Measurements from ENCODE around the gene CYFIP2.

Gene CYFIP2

DNA sequence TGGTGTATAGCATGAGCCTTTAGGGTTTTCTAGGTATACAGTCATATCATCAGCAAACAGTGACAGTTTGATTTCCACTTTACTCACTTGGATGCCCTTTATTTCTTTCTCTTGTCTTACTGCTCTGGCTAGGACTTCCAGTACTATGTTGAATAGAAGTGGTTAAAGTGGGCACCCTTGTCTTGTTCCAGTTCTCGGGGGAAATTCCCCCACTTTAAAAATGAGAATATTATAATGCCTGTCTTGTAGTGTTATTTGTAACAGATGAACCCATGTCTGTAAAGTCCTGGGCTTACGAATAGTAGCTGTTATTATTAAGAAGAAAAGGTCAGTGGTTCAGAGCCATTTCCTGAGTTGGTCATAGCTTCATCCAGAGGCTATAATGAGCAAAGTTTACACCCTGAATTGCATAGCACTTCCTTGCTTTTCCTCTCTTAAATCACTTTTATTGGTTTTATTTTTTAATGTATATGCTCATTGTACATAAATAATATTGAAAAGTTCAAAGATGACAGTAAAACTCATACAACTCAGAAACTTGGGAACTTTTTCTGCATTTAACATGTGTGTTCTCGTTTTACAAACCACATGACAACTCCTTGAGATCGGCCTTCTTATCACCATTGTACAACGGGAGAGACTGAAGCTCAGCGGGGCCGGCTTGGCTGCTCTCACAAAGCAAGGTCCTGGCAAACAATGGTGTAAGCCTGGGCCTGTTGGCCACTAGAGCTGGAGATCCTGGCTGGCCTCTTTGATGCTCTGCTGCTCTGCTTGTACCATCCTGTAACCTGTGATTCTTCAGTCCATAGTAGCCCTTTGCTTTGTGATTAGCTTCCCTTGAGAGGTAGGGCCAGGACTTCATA lies 85.2 kb downstream of the CYFIP2 start:
- TF ChIP-seq, protein P1, sequence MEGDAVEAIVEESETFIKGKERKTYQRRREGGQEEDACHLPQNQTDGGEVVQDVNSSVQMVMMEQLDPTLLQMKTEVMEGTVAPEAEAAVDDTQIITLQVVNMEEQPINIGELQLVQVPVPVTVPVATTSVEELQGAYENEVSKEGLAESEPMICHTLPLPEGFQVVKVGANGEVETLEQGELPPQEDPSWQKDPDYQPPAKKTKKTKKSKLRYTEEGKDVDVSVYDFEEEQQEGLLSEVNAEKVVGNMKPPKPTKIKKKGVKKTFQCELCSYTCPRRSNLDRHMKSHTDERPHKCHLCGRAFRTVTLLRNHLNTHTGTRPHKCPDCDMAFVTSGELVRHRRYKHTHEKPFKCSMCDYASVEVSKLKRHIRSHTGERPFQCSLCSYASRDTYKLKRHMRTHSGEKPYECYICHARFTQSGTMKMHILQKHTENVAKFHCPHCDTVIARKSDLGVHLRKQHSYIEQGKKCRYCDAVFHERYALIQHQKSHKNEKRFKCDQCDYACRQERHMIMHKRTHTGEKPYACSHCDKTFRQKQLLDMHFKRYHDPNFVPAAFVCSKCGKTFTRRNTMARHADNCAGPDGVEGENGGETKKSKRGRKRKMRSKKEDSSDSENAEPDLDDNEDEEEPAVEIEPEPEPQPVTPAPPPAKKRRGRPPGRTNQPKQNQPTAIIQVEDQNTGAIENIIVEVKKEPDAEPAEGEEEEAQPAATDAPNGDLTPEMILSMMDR (IDR thresholded peaks at IDR 0.05; ENCODE audit: low read depth, low read length) = no peak
- H3K4me3 ChIP-seq (ENCODE audit: low read depth, low read length) = no peak overlapping the region

GRCh38 chr5:157351802-157352092 lies 85.8 kb downstream of the CYFIP2 start:
- TF ChIP-seq, protein P1 (IDR thresholded peaks at IDR 0.05; ENCODE audit: low read depth, low read length) = no peak
- no peak overlapping the region for H3K4me3 ChIP-seq (ENCODE audit: low read depth, low read length)

GRCh38 chr5:157352756-157353340 lies 86.9 kb downstream of the CYFIP2 start:
- no peak overlapping the region for H3K4me3 ChIP-seq (ENCODE audit: low read depth, low read length)
- TF ChIP-seq, protein P1 (IDR thresholded peaks at IDR 0.05; ENCODE audit: low read depth, low read length) = no peak

- H3K4me3 ChIP-seq (ENCODE audit: low read depth, low read length) = no peak overlapping the region
- TF ChIP-seq, protein P1 (IDR thresholded peaks at IDR 0.05; ENCODE audit: low read depth, low read length) = peak; percentile 34; the same call in 1 of the 2 replicates
These were observed 88.9 kb downstream of the CYFIP2 start for GRCh38 chr5:157354800-157355199.

GRCh38 chr5:157356576-157356975 lies 90.7 kb downstream of the CYFIP2 start:
- TF ChIP-seq, protein P1 (IDR thresholded peaks at IDR 0.05; ENCODE audit: low read depth, low read length) = no peak
- no peak overlapping the region for H3K4me3 ChIP-seq (ENCODE audit: low read depth, low read length)

- H3K4me3 ChIP-seq (ENCODE audit: low read depth, low read length) = no peak overlapping the region
These were observed 91.9 kb downstream of the CYFIP2 start for GRCh38 chr5:157357823-157358222.

GRCh38 chr5:157358871-157359270 lies 92.9 kb downstream of the CYFIP2 start:
- H3K4me3 ChIP-seq (ENCODE audit: low read depth, low read length) = no peak overlapping the region
- TF ChIP-seq, protein P1 (IDR thresholded peaks at IDR 0.05; ENCODE audit: low read depth, low read length) = no peak

More at GRCh38 chr5:157357823-157358222, 91.9 kb downstream of the CYFIP2 start:
- TF ChIP-seq, protein P1 (IDR thresholded peaks at IDR 0.05; ENCODE audit: low read depth, low read length) = no peak
